ENCODE results near the gene MAD1L1. TPM values are rescaled to one million over a fixed set of nuclear protein-coding genes. Genes with fewer than 3 reads are reported as not detected.

The MAD1L1 gene
- total RNA-seq, 2 donors from 2014 or later, result 59.1 to 61.4 TPM

DNA sequence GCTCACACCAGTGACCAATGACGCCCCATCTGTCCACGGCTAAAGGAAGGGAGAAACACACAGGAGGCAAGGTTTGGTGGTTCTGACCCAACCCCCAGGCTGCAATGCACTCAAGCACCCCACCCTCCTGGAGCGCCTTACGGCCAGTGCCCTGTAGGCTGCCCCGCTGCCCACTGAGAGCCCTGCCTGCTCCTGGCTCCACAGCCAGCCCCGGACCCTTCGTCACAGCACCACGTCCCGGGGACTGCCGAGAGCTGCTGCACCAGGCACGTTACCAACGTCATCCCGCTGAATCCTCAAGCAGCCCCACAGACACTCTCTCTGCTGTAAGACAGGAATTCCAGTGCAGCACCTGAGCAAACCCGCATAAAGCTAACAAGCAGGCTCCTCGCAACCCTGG, 87.8 kb downstream of the MAD1L1 start:
- Histone ChIP-seq H3K4me3 (ENCODE audit: low read length) (no peak overlapping the region), H3K36me3 (ENCODE audit: control insufficient read depth, insufficient read depth, low read length) (peaks cover 14% of the 10 kb centered on the region), H3K9me3 (ENCODE audit: control insufficient read depth, low read length) (no peaks in the 10 kb centered on the region), H3K27me3 (ENCODE audit: control insufficient read depth, insufficient read depth, low read length, poor library complexity, severe bottlenecking) (no peaks in the 10 kb centered on the region), H3K27ac (ENCODE audit: low read depth, low read length) (no peak overlapping the region), H3K9ac (ENCODE audit: extremely low read depth, low read length, poor library complexity, severe bottlenecking) (no peak overlapping the region), H3K4me1 (ENCODE audit: control insufficient read depth, insufficient read depth, low read length) (no peaks in the 10 kb centered on the region)
- H3K9me3 Mint-ChIP-seq, result no peaks in the 10 kb centered on the region
- H3K36me3 Mint-ChIP-seq (ENCODE audit: low read depth), result peaks cover 29% of the 10 kb centered on the region
- no peaks in the 10 kb centered on the region for H3K27me3 Mint-ChIP-seq (ENCODE audit: insufficient read depth)
- H3K4me1 Mint-ChIP-seq, result no peaks in the 10 kb centered on the region
- 94 to 95% methylated on average over 14 to 15 of the region's 15 CpGs for WGBS, 2 experiments (ENCODE audit: insufficient coverage in 1 of 2, insufficient read length in 1 of 2)
- no peak overlapping the region for H3K27ac Mint-ChIP-seq
- TF ChIP-seq, protein P1, sequence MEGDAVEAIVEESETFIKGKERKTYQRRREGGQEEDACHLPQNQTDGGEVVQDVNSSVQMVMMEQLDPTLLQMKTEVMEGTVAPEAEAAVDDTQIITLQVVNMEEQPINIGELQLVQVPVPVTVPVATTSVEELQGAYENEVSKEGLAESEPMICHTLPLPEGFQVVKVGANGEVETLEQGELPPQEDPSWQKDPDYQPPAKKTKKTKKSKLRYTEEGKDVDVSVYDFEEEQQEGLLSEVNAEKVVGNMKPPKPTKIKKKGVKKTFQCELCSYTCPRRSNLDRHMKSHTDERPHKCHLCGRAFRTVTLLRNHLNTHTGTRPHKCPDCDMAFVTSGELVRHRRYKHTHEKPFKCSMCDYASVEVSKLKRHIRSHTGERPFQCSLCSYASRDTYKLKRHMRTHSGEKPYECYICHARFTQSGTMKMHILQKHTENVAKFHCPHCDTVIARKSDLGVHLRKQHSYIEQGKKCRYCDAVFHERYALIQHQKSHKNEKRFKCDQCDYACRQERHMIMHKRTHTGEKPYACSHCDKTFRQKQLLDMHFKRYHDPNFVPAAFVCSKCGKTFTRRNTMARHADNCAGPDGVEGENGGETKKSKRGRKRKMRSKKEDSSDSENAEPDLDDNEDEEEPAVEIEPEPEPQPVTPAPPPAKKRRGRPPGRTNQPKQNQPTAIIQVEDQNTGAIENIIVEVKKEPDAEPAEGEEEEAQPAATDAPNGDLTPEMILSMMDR (conservative IDR thresholded peaks at IDR 0.05), result no peak
- H3K4me3 Mint-ChIP-seq, result no peak overlapping the region
- DNase-seq, result no peak

DNA sequence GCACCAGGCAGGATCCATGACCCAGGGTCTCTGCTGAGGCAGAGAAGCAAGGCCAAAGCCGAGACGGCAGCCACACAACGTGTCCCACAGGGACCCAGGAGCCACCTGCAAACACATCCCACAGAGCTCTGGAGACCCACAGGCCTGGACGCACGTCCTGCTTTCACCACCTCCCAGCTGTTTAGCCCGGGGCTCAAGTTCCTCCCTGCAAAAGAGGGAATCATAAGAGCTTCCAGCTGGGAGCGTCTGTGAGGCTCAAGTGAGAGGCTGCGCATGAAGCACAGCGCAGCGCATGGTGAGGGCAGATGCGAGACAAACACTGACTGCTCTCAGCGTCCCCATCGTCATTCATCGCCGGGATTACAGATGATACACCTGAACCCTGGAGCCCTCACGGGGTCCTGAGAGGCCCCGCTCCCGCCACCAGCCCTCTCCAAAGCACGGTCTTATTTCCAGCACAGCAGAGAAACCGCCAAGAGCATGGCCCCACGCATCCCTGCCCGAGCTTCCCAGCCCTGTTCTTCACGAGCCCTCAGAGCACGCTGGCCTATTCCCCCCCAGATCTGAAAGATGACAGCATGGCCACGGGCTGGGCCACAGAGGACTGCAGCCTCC, 88.7 kb downstream of the MAD1L1 start:
- Mint-ChIP-seq H3K4me3 (no peak overlapping the region), H3K4me1 (no peaks in the 10 kb centered on the region), H3K27ac (peak overlapping the region; percentile 17), H3K36me3 (ENCODE audit: low read depth) (peaks cover 29% of the 10 kb centered on the region), H3K9me3 (no peaks in the 10 kb centered on the region), H3K27me3 (ENCODE audit: insufficient read depth) (no peaks in the 10 kb centered on the region)
- Histone ChIP-seq H3K36me3 (ENCODE audit: control insufficient read depth, insufficient read depth, low read length) (peaks cover 14% of the 10 kb centered on the region), H3K9ac (ENCODE audit: extremely low read depth, low read length, poor library complexity, severe bottlenecking) (no peak overlapping the region), H3K9me3 (ENCODE audit: control insufficient read depth, low read length) (no peaks in the 10 kb centered on the region), H3K4me1 (ENCODE audit: control insufficient read depth, insufficient read depth, low read length) (no peaks in the 10 kb centered on the region), H3K27me3 (ENCODE audit: control insufficient read depth, insufficient read depth, low read length, poor library complexity, severe bottlenecking) (no peaks in the 10 kb centered on the region), H3K27ac (ENCODE audit: low read depth, low read length) (peak overlapping the region; percentile 53), H3K4me3 (ENCODE audit: low read length) (no peak overlapping the region)
- no peak for DNase-seq
- WGBS, 2 experiments (ENCODE audit: insufficient coverage in 1 of 2, insufficient read length in 1 of 2), result 96 to 97% methylated on average over 20 to 25 of the region's 25 CpGs
- TF ChIP-seq, protein P1 (conservative IDR thresholded peaks at IDR 0.05), result no peak

DNA sequence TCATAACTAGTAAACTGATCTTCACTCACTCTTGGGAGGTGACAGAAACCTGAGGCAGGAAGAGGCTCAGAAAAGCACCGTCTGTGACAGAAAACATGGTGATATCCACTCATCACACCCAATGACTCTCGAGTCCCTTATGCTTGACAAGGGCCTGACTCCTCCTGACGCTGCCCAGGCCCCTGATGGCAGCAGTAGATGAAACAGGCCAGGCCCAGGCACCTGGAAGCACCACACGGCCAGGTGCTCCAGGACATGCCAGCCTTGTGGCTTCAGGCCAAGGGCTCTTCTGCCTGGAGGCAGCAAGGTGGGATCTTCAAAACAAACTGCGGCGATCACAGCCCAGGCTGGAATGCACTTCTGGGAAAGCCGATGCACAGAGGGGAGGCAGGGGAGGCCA, 89.3 kb downstream of the MAD1L1 start:
- H3K36me3 ChIP-seq (ENCODE audit: control insufficient read depth, insufficient read depth, low read length), result peaks cover 14% of the 10 kb centered on the region
- H3K27ac Mint-ChIP-seq, result peak overlapping the region; percentile 55
- H3K27me3 ChIP-seq (ENCODE audit: control insufficient read depth, insufficient read depth, low read length, poor library complexity, severe bottlenecking), result no peaks in the 10 kb centered on the region
- H3K4me1 ChIP-seq (ENCODE audit: control insufficient read depth, insufficient read depth, low read length), result no peaks in the 10 kb centered on the region
- no peak overlapping the region for H3K4me3 Mint-ChIP-seq
- peaks cover 29% of the 10 kb centered on the region for H3K36me3 Mint-ChIP-seq (ENCODE audit: low read depth)
- no peaks in the 10 kb centered on the region for H3K9me3 ChIP-seq (ENCODE audit: control insufficient read depth, low read length)
- no peak overlapping the region for H3K4me3 ChIP-seq (ENCODE audit: low read length)
- H3K4me1 Mint-ChIP-seq, result no peaks in the 10 kb centered on the region
- no peak overlapping the region for H3K27ac ChIP-seq (ENCODE audit: low read depth, low read length)
- H3K9ac ChIP-seq (ENCODE audit: extremely low read depth, low read length, poor library complexity, severe bottlenecking), result no peak overlapping the region
- H3K27me3 Mint-ChIP-seq (ENCODE audit: insufficient read depth), result no peaks in the 10 kb centered on the region
- no peaks in the 10 kb centered on the region for H3K9me3 Mint-ChIP-seq
- TF ChIP-seq, protein P1 (conservative IDR thresholded peaks at IDR 0.05), result no peak
- no peak for DNase-seq
- WGBS, 2 experiments (ENCODE audit: insufficient coverage in 1 of 2, insufficient read length in 1 of 2), result 95 to 96% methylated on average over 7 of the region's 7 CpGs

All from endodermal cell (in vitro differentiated cells).